Pulmonary artery endothelial cell (primary cell): Measurements from ENCODE around the gene PLEKHA4. TPM values are rescaled to one million over a fixed set of nuclear protein-coding genes. Genes with fewer than 3 reads are reported as not detected.
"Not testable (repeated sequence)": the region's sequence is repeated elsewhere in the genome, so short reads cannot be mapped to it uniquely, and the experiment has no call there.

Source experiments
- DNase-seq: peaks from one replicate; pipeline ENCODE4 v3.0.0-alpha.2; 2011; ENCODE audit warnings: low read depth, low spot score
- total RNA-seq: library from RNA; depleted of rRNA; stranded (reverse); fragments of >200 nt; gene quantifications from 2 replicates; pipeline ENCODE4 v1.2.3, GENCODE V29; 2014

PLEKHA4 gene
- total RNA-seq, 1 donor from 2014 or later = 6.1 TPM

- DNase-seq = not testable (repeated sequence)
Measured at GRCh38 chr19:48889496-48889895, 21.1 kb upstream of the PLEKHA4 start.

DNA sequence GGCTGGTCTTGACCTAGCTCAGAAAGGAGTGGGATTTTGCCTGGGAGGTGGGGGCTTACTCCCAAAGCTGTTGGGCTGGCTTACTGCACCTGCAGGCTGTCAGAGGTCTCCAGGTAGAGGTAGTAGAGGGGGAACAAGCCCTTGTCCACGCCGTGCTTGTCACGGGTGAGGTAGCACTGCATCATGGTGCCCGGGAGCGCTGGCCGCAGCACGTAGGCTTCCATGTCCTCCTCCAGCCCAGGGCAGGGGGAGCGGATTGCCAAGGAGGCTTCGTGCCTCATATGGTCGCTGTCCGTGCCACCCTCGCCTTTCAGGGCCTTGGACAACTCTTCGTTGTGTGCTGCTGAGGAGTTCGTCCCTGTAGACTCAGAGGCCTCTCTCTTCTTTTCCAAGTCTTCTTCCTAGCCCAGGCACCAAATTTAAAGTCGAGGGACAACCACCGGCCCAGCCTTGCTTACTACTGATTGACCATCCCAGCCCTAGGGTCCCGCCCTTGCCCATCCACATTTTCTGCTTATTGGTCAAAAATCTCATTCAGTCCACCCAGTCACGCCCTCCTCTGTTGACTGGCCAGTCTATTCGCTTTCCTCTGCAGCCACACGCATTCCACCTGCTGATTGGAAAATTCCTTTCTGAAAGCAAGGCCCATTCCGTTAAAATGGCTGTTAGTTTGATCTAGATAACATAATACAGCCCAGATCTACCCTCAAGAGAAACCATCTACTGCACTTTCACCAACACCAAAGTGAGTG is 19.6 kb upstream of the PLEKHA4 start:
- no peak for DNase-seq

- DNase-seq = no peak
Measured at GRCh38 chr19:48883726-48884125, 15.3 kb upstream of the PLEKHA4 start.

DNA sequence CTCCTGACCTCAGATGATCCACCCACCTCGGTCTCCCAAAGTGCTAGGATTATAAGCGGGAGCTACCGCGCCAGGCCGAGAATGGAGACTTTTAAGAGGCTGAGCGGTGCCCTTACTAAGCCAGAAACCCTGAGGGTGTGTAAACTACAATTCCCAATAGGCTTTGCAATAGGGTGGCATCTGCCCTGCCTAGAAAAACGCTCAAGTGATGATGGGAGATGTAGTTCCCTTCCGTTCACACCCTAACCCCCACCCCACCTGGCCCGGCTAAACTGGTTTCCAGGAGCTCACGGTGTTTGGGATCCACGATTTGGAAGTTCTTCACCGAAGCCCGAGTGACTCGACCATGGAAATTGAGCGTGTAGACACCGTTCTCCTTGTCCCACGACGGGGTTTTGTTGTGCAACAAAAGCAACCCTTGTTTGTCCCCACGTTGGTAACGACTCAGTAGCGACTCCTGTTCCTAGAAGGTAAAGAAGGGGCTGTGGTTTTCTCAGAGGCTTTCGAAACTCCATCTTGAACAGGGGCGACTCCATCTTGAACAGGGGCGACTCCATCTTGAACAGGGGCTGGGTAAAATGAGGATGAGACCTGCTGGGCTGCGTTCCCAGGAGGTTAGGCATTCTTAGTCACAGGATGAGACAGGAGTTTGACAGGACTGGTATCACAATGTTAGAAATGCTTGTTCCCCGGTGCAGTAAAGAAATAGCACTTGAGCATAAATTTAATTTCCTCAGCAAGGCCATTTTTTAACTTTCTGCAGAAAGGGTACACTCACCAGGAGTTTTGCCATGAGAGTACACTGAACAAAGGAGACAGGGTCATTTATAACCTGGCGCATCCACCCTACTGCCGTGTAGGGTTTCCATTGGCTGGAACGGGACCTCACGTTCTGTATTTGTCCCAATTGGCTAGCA is 13.6 kb upstream of the PLEKHA4 start:
- no peak for DNase-seq

DNA sequence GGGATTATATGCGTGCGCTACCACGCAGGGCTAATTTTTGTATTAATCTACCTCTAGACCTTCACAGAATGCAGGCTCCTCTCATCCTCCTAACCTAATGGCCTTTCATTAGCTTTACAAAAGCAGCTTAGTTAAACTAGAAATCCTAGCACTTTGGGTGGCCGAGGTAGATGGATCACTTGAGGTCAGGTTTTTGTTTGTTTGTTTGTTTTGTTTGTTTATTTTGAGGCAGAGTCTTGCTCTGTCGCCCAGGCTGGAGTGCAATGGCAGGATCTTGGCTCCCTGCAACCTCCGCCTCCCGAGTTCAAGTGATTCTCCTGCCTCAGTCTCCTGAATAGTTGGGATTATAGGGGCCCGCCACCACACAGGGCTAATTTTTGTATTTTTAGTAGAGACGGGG is 11.3 kb upstream of the PLEKHA4 start:
- not testable (repeated sequence) for DNase-seq

- DNase-seq = no peak
Measured at GRCh38 chr19:48879025-48879637, 10.7 kb upstream of the PLEKHA4 start.

DNA sequence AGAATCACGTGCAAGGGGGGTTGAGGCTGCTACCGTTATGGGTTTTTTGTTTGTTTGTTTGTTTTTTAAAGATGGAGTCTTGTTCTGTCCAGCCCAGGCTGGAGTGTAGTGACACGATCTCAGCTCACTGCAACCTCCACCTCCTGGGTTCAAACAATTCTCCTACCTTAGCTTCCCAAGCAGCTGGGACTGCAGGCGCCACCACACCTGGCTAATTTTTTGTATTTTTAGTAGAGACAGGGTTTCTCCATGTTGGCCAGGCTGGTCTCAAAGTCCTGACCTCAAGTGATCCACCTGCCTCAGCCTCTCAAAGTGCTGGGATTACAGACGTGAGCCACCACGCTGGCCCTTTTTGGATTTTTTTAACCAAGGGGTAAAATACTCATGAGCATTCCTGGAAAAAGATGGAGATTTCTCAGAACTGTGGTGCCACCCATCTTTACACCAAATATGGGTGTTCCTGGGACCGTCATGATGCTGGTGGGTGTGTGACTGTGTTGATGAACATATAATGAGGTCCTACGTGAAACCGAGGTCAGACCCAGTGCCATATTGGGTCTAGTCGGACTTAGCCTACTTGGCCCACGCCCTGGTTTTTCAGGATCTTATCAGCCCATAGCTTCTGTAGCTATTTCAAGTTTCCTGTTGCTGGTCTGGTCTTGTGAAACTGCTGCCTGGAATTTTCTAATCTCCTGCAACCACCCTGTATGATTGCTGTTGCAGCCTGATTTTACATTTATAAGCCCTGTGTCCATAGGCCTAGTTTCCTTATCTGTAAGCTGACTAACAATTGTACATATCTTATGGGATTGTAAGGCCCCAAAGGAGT is 10.0 kb upstream of the PLEKHA4 start:
- DNase-seq = peak; percentile 49

DNA sequence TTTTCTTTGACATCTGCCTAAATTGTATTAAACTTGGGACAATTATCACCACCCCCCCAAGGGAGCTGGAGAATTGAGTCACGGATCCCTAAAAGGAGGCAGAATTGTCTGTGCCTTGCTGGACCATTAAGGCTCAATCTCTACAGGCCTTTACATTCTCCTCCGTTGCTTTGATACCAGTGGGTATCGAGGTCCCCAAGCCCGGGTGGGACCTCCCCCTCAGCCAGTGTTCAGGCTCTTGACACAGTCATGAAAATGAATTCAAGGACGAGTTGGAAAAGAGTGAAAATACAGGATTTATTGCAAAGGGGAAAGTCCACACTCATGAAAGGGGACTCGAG is 9.4 kb upstream of the PLEKHA4 start:
- no peak for DNase-seq

DNA sequence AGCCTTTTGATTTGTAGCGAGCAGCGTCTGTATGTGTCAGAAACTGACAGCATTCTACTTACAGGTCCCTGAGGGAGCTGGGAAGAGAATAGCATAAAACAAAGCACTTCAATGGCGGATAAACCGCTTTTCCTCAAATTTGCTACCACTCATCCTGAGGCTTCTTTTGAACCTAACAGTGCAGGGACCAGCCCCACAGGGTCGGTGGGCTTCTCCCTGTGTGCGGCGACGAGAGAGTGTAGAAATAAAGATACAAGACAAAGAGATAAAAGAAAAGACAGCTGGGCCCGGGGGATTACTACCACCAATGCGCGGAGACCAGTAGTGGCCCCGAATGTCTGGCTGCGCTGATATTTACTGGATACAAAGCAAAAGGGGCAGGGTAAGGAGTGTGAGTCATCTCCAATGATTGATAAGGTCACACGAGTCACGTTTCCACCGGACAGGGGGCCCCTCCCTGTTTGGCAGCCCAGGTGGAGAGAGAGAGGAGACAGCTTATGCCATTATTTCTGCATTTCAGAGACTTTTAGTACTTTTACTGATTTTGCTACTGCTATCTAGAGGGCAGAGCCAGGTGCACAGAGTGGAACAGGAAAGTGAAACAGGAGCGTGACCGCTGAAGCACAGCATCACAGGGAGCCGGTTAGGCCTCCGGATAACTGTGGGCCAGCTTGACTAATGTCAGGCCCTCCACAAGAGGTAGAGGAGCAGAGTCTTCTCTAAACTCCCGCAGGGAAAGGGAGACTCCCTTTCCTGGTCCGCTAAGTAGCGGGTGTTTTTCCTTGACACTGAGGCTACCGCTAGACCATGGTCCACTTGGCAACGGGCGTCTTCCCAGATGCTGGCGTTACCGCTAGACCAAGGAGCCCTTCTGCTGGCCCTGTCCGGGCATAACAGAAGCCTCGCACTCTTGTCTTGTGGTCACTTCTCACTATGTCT is 7.9 kb upstream of the PLEKHA4 start:
- not testable (repeated sequence) for DNase-seq

GRCh38 chr19:48874303-48875135 is 6.1 kb upstream of the PLEKHA4 start:
- DNase-seq = no peak

GRCh38 chr19:48873476-48874302 is 5.3 kb upstream of the PLEKHA4 start:
- DNase-seq = no peak

DNA sequence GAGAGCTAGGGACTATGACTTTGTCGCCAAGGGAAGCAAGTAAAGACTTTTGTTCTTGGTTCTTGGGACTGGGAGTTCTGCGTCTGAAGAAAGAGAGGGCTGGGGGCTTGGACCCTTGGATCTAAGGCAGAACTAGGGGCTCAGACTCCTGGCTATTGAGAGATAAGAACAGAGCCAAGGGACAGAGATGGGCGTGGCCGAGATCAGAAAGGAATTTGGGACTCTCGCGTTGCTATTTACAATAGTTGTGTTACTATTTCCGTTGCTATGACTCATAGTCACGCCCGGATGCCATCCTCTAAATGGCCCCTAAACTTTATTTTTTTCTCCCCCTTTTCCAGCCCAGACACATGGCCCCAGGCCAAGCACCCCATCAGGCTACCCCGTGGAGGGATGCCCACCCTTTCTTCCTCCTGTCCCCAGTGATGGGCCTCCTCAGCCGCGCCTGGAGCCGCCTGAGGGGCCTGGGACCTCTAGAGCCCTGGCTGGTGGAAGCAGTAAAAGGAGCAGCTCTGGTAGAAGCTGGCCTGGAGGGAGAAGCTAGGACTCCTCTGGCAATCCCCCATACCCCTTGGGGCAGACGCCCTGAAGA is 4.6 kb upstream of the PLEKHA4 start:
- DNase-seq = peak; percentile 87

DNA sequence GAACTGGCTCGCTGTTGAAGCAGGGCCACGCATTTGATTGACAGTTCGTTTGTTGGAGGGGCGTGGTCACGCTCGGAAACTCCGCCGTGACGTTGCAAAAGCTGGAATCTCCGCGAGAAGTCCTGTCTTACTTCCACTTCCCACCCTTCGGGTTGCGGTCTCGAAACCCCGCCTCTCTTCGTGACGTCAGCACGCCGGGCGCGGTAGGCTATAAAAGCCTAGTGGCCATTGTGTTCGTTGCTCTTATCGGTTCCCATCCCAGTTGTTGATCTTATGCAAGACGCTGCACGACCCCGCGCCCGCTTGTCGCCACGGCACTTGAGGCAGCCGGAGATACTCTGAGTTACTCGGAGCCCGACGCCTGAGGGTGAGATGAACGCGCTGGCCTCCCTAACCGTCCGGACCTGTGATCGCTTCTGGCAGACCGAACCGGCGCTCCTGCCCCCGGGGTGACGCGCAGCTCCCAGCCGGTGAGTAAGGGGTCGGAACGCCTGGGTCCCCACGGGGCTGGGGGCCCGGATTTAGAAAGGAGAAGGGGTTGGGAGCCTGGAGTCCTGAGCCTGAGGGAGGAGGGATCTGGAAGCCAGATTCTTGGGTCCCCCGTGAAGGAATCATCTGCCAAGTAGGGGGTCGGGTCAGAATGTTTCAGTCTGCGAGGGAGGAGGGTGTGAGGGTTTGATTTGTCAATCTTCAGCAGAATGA is 3.9 kb upstream of the PLEKHA4 start, which contains the start of gene PPP1R15A:
TSS of gene PPP1R15A (plus strand) at position 240 of the 702 bp plus-strand sequence. CDS start 813 bp downstream, outside the sequence.
- DNase-seq = peak; percentile 91

GRCh38 chr19:48871471-48872181 is 3.2 kb upstream of the PLEKHA4 start:
- not testable (repeated sequence) for DNase-seq

GRCh38 chr19:48870048-48870447 is 1.6 kb upstream of the PLEKHA4 start:
- DNase-seq = no peak

- DNase-seq = no peak
Measured at GRCh38 chr19:48867746-48868113, 687 bp downstream of the PLEKHA4 start.
